Activated gamma-delta T cell treated with anti-CD3 and anti-CD28 coated beads, Interleukin-2, amount 50 U/mL, for 16 hours (primary cell): Measurements from ENCODE around the gene ABHD2.
"Not testable (repeated sequence)": the region's sequence is repeated elsewhere in the genome, so short reads cannot be mapped to it uniquely, and the experiment has no call there.

Source experiments
- DNase-seq: peaks from one replicate; pipeline ENCODE4 v3.0.0-alpha.2; 2020; ENCODE audit warnings: low read depth

Gene ABHD2, protein sequence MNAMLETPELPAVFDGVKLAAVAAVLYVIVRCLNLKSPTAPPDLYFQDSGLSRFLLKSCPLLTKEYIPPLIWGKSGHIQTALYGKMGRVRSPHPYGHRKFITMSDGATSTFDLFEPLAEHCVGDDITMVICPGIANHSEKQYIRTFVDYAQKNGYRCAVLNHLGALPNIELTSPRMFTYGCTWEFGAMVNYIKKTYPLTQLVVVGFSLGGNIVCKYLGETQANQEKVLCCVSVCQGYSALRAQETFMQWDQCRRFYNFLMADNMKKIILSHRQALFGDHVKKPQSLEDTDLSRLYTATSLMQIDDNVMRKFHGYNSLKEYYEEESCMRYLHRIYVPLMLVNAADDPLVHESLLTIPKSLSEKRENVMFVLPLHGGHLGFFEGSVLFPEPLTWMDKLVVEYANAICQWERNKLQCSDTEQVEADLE

DNA sequence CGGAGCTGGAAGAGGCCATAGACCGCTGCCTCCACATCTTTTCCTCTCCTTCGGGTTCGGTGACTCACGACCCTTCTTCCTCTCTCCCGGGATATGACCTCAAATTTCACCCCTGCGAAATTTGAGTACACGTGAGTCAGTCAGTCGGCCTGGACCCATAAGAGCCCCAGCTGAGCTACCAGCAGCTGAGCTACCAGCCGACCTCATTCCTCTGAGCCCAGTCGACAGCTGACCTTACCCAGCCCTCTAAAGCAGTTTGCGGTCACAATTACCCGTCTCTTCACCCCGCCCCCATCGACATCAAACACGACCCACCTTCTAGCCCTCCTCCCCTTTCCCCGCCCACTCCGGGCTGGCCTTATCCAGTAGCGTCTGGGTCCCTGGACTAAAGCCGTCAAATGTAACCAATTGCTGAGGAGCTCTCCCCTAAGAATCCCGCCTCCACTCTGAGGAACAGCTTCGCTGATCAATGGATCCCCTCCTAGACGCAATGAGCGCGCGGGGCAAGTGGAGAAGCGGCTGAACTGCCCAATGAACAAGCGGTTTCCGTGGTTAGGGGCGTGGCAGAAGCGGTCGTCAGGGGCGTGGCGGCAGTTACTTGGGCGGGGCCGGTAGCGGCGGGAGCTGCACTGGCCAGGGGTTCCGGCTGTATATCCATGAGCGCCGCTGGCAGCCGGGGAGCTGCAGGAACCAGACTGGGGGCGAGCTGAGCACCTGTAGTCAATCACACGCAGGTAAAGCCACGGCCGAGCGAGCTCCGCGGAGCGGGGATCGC is at the start of gene ABHD2:
Gene ABHD2, plus strand, starts transcription at position 627 of the 775 bp plus-strand sequence. CDS start 27,872 bp downstream, outside the sequence.
- DNase-seq: peak; percentile 95

DNA sequence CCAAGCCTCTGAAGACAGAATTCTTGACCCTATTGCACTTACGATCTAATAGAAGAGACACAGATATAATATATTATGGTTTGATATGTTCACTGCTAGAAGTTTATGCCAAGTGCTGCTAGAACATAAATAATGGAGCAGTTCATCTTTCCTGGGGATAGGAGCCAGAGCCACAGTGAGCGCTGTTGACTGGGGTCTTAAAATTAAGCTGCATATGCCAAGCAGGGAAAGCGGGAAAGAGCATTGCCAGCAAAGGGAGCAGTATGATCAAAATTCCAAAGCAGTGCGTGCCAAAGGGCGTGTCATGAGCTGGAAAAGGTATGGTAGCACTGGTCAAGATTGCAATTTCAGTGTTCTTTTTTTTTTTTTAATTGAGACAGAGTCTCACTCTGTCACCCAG is 49.1 kb upstream of the ABHD2 start:
- DNase-seq: no peak

DNA sequence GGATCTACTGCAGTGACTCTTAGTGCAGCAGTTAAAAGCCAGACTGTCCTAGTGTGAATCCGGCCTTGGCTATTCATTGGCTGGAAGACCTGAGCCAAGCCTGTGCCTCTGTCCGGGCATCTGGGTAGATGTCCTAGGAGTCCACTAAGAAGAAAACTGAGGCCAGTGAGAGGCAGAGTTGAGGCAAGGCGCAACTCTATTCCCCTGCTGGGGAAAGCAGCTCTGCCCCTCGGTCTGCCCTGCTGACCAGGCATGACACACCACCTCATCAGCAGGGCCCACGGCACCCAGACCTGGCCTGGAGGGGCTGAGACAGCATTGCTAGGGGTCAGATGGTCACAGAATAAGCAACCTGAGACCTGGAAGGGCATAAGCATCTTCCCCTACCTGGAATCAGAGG is 46.7 kb upstream of the ABHD2 start:
- DNase-seq: no peak

DNA sequence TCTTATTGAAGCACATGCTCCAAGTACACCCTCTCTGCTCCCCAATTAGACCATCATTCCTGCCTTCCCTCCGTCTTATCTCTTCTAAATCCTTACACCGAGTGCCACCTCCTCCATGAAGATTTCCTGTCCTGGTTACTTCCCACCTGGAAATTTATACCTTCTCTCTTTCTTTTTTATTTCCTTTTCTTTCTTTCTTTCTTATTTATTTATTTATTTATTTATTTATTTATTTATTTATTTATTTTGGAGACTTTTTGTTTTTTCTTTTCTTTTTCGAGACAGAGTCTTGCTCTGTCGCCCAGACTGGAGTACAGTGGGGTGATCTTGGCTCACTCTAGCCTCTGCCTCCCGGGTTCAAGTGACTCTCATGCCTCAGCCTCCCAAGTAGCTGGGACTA is 45.9 kb upstream of the ABHD2 start:
- no peak for DNase-seq

DNA sequence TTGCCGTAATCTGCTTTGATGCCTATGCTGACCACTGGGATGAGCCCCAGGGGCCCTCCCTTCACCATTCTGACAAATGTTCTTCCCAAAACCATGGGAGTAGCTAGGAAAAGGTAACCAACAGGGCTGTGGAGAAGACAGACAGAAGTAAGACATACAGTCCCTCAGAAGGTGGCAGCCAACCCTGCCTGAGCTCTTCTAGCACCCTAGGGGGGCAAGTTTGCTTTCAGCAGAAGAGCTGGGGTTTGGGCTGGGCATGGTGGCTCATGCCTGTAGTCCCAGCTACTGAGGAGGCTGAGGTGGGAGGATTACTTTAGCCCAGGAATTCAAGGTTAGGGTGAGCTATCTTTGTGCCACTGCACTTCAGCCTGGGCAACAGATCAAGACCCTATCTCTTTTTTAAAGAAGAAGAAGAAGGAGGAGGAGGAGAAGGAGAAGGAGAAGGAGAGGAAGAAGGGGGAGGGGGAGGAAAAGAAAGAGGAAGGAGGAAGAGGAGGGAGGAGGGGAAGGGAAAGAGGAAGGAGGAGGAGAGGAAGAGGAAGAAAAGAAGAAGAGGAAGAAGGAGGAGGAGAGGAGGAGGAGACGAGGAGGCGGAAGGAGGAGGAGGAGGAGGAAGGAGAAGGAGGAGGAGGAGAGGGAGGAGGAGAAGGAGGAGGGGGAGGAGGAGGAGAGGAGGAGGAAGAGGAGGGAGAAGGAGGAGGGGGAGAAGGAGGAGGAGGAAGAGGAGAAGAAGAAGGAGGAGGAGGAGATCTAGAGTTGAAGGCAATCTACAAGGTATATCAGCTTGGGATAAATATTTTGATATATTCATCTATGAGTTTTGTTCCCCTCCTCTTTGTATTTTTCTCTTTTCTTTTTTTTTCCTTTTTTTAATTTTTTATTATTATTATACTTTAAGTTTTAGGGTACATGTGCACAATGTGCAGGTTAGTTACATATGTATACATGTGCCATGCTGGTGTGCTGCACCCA is 44.9 kb upstream of the ABHD2 start:
- no peak for DNase-seq

DNA sequence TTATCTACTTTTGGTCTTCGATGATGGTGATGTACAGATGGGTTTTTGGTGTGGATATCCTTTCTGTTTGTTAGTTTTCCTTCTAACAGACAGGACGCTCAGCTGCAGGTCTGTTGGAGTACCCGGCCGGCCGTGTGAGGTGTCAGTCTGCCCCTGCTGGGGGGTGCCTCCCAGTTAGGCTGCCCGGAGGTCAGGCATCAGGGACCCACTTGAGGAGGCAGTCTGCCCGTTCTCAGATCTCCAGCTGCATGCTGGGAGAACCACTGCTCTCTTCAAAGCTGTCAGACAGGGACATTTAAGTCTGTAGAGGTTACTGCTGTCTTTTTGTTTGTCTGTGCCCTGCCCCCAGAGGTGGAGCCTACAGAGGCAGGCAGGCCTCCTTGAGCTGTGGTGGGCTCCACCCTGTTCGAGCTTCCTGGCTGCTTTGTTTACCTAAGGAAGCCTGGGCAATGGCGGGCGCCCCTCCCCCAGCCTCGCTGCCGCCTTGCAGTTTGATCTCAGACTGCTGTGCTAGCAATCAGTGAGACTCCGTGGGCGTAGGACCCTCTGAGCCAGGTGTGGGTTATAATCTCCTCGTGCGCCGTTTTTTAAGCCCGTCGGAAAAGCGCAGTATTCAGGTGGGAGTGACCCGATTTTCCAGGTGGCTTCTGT is 39.1 kb upstream of the ABHD2 start:
- DNase-seq: not testable (repeated sequence)

DNA sequence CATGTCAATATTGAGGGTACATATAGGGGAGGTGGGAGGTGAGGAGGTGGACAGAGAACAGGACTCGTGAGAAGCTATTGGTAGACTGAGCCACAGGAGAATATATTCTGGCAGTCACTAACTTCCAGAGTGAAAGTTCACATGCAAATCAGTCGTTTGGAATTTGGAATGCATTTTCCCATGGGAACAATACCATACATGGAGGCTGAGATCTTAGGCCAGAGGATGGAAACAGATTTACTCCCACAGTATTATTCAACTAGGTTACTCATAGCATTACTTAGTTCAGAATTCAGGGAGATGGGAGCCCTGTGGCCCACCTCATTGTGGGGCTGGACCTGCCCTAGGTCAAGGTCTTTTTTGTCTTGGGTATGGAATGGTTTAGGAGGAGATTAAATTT is 36.4 kb upstream of the ABHD2 start:
- DNase-seq: no peak

DNA sequence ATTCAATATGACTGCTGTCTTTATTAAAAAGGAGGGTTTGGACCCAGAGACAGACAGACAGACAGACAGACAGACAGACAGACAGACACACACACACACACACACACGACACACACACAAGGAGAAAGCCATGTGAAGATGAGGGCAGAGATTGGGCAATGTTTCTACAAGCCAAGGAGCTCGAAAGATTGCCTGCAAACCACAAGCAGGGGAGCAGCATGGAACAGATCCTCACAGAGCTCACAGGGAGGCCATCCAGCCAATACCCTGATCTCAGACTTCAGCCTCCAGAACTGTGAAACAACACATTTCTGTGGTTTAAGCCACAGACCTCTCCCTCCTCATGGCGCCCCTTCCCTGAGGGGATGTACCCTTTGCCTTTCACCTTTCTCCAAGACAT is 35.8 kb upstream of the ABHD2 start:
- DNase-seq: no peak

DNA sequence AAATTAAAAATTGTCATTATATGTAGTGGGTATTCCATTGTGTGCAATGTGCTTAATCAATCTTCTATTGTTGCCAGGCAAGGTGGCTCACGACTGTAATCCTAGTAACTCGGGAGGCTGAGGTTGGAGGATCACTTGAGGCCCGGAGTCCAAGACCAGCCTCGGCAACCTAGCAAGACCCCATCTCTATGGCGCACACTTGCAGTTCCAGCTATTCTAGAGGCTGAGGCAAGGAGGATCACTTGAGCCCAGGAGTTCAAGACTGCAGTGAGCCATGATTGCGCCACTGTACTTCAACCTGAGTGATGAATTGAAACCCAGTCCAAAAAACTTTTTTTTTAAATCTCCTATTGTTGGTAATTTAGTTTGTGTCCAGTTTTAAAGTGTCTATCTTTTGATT is 33.4 kb upstream of the ABHD2 start:
- DNase-seq: no peak

DNA sequence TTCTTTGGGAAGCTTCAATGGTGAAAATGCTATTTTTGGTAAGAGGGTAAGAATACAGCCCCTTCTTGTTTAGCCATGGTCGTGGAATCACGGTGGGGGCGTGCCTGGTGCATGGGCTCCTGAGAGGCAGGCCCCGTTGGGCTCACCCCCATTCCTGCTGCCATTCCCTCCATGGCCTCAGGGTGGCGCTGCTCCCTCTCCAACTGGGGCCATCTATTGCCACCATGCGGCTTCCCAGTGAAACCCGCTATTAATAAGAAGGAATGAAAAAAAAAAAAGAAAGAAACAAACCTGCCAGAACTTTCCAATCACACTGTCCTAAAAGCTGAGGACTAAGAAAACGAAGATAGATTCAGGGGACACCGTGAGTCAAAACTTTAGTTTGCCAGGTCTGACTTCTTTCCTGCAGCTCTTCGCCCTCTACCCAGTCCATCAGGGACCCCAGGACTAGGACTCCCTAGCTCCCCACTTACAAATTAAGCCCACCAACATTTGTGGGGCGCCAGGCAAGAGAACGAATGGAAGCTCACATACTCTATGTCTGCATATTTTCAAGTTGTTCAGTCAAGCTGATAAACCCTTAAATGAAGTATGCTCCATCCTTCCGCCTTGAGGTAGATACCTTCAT is 30.6 kb upstream of the ABHD2 start:
- peak; percentile 74 for DNase-seq

DNA sequence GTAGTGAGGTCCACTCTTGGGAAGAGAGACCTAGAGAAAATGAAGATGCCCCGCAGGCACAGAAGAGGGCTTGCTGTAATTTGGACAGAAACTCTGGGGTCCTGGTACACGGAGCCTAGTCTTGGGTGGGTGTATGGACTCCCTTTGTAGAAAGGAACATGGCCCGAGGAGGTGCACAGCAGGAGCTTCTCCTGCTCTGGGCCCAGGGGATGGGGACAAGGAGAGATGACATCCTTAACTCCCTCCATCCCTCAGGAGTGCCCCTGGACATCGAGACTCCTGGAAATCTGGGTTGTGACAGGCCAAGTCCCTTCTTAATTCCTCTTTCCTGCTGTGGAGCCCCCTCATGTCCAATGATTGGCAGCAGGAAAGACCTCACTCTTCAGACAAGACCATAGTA is 29.9 kb upstream of the ABHD2 start:
- no peak for DNase-seq

DNA sequence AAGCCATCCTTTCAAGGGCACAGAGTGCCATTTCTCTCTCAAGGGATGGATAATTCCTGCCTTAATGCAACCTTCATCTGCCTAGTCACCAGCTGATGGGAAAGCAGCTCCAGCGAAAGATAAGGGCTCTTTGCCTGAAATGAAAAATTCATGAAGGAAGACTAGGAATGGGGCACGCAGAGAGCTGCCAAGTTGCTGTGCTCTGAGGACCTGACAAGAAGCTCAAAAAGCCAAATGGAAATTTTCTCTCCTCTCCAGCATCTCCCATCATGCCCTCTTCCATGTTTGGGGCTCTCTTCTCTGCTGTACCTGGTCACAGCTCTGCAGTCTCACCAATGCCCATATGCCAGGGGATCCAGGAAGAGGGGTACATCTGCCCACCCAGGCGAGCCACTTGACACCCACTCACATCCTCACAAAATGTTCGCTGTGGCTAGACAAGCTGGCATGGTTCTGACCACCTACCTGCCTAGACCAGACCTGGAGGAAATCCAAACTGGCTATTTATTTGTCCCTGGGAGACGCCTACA is 29.3 kb upstream of the ABHD2 start:
- no peak for DNase-seq

DNA sequence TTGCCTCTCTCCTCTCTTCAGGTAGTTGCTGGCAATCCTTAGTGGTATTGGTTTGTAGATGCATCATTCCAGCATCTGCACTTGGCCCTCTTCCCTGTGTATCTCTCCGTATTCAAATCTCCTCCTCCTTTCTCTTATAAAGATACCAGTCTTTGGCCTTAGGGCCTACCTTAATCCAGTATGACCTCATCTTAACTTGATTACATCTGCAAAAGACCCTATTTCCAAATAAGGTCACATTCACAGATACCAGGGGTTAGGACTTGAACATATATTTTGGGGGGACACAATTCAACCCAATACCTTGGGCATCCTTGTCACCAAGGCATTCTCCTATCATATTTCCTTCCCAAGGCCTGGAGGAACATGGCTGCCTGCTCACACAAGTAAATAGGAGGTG is 22.0 kb upstream of the ABHD2 start:
- no peak for DNase-seq

DNA sequence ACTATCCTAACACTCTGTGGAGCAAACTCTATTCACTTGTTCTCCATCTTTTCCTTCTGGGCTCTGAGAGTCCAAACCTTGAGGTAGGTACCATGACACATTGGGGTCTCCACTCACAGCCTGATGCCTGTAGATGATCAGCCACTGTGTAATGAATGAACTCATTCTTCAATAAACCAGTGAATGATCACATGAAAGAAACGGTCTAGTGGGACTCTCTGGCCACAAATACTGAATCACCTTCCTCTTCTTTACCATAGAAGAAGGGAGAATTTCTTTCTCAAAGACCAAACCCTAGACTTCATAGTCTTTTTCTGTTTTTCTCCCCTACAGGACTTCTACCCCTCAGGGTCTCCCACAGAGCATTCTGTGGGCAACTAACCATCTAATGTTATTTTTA is 20.5 kb upstream of the ABHD2 start:
- no peak for DNase-seq

DNA sequence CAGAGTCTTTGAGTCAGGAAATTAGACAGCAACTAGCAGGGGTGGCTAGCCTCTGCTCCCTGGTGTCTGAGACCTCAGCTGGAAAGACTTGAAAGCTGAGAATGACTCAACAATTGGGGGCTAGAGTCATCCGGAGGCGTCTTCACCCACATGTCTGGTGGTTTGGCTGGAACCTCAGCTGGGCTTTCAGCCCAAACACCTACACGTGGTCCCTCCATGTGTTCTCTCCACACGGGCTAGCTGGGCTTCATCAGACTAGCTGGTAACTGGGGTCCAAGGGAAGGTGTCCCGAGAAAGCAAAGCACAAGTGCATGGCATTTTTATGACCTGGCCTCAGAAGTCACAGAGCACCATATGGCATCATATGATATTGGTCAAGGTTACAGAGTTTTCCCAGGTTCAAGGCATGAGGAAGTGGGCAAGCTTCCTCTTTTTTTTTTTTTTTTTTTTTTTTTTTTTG is 19.9 kb upstream of the ABHD2 start:
- DNase-seq: no peak

DNA sequence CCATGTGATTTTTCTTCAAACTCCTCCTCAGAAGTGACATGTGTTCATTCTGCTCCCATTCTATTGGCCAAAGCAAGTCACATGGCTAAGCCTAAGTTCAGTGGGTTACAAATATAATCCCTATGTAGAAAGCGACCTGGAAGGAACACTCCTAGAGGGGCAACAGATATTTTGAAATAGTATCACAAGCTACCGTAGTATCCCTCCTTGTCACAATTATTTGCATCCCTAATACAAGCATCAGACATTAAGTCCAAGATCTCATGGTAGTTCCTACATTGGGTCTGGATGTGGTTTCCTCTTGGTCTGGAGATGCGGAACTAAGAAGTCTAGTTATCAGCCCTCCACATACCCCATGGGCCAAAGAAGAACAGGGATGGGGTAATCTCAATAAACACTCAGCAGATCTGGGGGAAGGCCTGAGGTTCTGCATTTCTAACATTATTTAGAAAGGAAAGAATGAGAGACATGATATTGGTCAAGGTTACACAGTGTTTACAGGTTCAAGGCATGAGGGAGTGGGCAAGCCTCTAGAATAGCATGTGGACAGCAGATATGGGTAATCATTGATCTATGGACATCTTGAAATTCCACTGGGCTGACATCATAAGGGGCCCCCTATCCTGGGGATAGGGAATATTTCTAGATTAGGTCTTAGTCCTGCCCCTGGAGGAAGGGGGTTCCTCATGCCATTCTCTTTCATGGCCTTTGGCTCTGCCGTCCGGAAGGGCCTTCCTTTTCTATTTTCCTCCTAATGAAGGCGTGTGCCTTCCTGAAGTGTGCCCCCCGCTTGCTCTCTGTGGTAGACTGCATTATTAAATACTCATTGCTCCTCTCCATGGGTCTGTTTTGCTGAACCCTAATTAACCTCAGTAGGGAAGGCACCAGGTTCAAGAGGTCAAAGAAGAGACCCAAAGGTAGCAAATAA is 17.8 kb upstream of the ABHD2 start:
- DNase-seq: no peak

DNA sequence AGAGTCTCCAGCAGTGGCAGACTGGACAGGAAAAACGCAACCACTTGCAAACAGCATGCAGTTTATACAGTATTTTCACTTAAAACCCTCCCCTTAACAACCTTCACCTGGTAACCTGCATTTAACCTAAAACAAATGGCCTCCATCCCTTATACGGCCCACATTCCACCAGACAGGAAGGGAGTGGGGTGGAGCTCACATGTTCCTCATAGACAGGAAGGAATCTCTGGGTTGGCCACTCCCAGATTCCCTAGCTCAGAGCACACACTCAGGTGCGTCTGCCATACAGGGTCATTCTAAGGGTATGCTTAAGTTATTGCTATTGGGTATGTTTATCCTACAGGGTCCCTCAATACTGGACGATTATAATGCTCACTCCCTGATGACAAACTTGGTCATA is 16.8 kb upstream of the ABHD2 start:
- no peak for DNase-seq

DNA sequence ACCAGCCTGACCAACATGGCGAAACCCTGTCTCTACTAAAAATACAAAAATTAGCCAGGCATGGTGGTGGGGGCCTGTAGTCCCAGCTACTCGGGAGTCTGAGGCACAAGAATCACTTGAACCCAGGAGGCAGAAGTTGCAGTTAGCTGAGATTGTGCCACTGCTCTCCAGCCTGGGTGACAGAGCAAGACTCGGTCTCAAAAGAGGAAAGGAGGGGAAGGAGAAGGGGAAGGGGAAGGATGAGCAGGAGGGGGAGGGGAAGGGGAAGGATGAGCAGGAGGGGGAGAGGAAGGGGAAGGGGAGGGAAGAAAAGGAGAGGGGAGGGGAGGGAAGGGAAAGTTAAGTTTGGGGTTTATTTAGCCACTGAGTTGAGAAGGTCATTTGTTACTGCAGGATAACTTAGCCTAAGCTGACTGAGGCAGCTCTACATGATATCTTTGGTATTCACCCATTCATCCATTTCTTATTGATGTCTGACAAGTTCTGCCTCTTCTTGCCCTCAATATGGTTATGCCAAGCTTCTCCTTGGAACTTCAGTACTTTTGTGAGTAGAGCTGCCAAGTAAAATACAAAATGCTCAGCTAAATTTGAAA is 15.9 kb upstream of the ABHD2 start:
- no peak for DNase-seq

DNA sequence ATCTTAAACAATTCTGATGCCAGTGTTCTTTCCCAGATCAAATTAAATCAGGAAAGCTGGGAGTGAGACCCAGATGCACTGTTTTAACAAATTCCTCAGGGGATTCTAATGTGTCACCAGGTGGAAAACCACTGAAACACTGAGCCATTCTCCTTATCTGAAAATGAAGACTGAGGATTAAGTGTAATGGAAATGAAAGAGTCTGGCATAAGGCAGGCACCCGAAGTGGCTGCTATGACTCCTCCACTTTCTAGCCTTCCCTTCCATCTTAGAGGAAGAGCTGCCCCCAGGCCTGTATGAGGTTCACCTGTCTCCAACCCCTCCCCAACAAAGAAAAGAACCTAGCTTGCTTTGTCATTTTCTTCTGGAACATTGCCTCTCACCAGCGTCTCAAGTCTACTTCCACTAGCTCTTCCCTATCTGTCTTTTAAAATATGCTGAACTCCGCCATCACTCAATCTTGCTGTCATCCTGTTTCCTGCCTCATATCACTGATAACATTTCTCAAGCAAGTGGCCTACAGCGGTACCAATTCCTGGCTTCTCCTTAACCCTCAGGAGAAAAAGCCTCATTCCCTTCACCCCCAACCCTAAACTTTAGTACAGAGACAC is 13.7 kb upstream of the ABHD2 start:
- DNase-seq: no peak
